ENCODE results near the gene CYSLTR1. TPM values are rescaled to one million over a fixed set of nuclear protein-coding genes. Genes with fewer than 3 reads are reported as not detected.

Gene CYSLTR1
- total RNA-seq, 2 experiments from 2014 or later: 0.29 to 0.45 TPM

DNA sequence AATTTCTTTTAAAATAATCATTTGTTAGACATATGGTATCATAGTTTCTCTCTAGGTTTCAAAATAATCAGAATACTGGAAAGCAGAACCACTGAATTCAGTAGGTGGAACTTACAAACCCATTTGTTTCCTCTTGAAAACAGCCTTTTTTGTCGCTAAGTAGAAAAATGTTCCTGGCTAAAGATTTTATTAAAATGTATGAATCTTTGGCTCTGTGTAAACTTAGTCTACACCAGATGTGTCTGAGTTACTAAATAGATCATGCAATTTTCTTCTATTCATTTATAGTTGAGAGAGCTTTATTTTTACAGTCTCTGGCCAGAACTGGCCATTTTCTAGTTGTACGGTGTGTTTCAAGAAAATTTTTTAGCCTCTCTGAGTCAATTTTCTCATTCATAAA is 1.0 kb downstream of the CYSLTR1 start:
- no peak overlapping the region for H3K27ac Mint-ChIP-seq
- peaks cover 51% of the 10 kb centered on the region for H3K4me1 Mint-ChIP-seq (ENCODE audit: low read depth)
- ChIA-PET CTCF (no interaction called here), POLR2A (no interaction called here)
- H3K9me3 Mint-ChIP-seq: no peaks in the 10 kb centered on the region
- intact Hi-C loops (cut with micrococcal nuclease): no loop called here
- no peak for ATAC-seq
- H3K27me3 Mint-ChIP-seq: no peaks in the 10 kb centered on the region
- no peak for DNase-seq
- H3K36me3 Mint-ChIP-seq (ENCODE audit: low read depth): no peaks in the 10 kb centered on the region
- TF ChIP-seq, protein P1, sequence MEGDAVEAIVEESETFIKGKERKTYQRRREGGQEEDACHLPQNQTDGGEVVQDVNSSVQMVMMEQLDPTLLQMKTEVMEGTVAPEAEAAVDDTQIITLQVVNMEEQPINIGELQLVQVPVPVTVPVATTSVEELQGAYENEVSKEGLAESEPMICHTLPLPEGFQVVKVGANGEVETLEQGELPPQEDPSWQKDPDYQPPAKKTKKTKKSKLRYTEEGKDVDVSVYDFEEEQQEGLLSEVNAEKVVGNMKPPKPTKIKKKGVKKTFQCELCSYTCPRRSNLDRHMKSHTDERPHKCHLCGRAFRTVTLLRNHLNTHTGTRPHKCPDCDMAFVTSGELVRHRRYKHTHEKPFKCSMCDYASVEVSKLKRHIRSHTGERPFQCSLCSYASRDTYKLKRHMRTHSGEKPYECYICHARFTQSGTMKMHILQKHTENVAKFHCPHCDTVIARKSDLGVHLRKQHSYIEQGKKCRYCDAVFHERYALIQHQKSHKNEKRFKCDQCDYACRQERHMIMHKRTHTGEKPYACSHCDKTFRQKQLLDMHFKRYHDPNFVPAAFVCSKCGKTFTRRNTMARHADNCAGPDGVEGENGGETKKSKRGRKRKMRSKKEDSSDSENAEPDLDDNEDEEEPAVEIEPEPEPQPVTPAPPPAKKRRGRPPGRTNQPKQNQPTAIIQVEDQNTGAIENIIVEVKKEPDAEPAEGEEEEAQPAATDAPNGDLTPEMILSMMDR (IDR thresholded peaks at IDR 0.05): no peak
- peak overlapping the region; percentile 46 for H3K4me3 Mint-ChIP-seq

DNA sequence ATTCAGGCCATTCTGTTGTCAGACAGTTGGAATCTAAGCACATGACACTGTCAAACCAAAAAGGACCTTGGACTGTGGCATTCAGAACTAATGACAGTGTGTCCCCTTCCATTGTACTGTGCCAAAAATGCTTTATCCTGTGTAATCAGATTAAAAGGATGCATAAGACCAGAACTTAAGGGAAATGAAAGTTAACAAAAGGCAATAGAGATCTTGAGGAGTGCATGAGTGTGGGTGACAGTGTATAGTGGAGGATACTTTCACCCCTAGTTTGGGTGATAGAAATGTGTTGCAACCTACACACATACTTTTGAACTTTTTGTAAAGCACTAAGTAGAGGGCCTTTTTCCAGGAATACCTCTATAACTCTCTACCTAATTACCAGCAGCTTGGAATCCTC is 4.5 kb downstream of the CYSLTR1 start:
- TF ChIP-seq, protein P1 (IDR thresholded peaks at IDR 0.05): no peak
- Mint-ChIP-seq H3K9me3 (no peaks in the 10 kb centered on the region), H3K4me3 (no peak overlapping the region), H3K27ac (peak overlapping the region; percentile 73), H3K36me3 (ENCODE audit: low read depth) (peaks cover 3% of the 10 kb centered on the region), H3K27me3 (no peaks in the 10 kb centered on the region), H3K4me1 (ENCODE audit: low read depth) (peaks cover 35% of the 10 kb centered on the region)
- DNase-seq (no peak), ATAC-seq (peak; percentile 47)
- CTCF ChIA-PET: no interaction called here
- intact Hi-C loops (cut with micrococcal nuclease): no loop called here
- POLR2A ChIA-PET: no interaction called here

DNA sequence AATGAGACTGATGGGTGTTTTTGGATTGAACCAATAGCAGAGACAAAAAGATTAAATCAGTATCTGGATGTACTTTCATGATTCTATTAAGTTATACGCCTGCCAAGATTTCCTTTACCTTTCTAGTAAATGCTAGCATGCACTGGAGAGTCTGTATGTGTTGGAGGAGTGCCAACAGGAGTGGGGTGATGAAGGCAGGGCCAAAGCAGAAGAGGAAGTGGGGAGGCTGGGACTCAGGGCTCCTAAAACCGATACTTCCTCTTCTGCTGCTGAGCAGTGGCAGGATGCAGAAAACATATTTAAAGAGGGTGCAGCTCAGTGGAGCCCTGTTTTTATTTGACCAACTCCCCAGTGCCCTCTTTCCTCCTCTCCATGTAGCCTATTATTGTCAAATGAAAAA is 5.6 kb downstream of the CYSLTR1 start:
- TF ChIP-seq, protein P1 (IDR thresholded peaks at IDR 0.05): no peak
- ATAC-seq (peak; percentile 74), DNase-seq (peak; percentile 59)
- Mint-ChIP-seq H3K27ac (peak overlapping the region; percentile 72), H3K27me3 (no peaks in the 10 kb centered on the region), H3K4me3 (no peak overlapping the region), H3K4me1 (ENCODE audit: low read depth) (peaks cover 28% of the 10 kb centered on the region), H3K9me3 (no peaks in the 10 kb centered on the region), H3K36me3 (ENCODE audit: low read depth) (peaks cover 3% of the 10 kb centered on the region)
- POLR2A ChIA-PET: interaction anchor here (0.6 to 0.9 kb wide), 3 partner anchors 182 to 660 kb away, joined by 3 read pairs; partner anchors contain the start of gene TAF9B
- CTCF ChIA-PET: no interaction called here
- intact Hi-C loops (cut with micrococcal nuclease): no loop called here

DNA sequence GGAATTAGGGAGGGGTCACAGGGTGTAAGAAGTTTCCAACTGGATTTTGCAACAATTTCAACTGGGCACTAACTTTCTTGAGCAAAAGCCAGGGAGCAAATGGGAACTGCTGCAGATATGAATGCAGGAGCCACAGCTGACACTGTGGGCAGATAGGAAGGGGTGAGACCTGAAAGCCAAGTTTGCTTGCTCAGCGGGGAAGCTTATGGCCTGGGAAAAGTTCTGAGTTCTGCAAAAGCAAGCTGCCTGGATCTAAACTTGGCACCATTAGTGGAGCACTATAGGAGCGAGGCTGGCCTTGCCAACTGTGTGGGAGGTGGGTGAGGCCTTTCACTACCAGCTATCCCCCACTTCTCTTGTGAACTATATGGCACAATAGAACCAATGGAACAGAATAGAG is 11.1 kb downstream of the CYSLTR1 start:
- H3K4me3 Mint-ChIP-seq: no peak overlapping the region
- CTCF ChIA-PET: no interaction called here
- H3K36me3 Mint-ChIP-seq (ENCODE audit: low read depth): peaks cover 3% of the 10 kb centered on the region
- no peak for DNase-seq
- intact Hi-C loops (cut with micrococcal nuclease): no loop called here
- no peak overlapping the region for H3K27ac Mint-ChIP-seq
- peaks cover 24% of the 10 kb centered on the region for H3K4me1 Mint-ChIP-seq (ENCODE audit: low read depth)
- no peaks in the 10 kb centered on the region for H3K27me3 Mint-ChIP-seq
- POLR2A ChIA-PET: no interaction called here
- no peak for ATAC-seq
- TF ChIP-seq, protein P1 (IDR thresholded peaks at IDR 0.05): no peak
- no peaks in the 10 kb centered on the region for H3K9me3 Mint-ChIP-seq

DNA sequence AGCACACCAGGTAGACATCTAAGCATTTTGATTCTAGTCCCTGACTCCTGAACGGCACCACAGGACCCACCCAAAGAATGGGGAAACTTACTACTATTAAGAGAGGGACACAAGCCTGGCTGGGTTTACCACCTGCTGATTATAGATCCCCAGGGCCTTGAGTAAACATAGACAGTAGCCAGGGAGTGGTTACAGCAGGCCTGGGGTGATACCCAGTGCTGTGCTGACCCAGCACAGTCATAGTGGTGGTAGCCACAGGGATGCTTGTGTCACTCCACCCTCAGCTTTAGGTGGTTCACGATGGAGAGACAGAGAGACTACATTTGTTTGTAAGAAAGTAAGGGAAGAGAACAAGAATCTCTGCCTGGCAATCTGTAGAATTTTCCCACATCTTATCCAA is 11.7 kb downstream of the CYSLTR1 start:
- Mint-ChIP-seq H3K9me3 (no peaks in the 10 kb centered on the region), H3K4me1 (ENCODE audit: low read depth) (peaks cover 20% of the 10 kb centered on the region), H3K27ac (no peak overlapping the region), H3K27me3 (no peaks in the 10 kb centered on the region), H3K36me3 (ENCODE audit: low read depth) (no peaks in the 10 kb centered on the region), H3K4me3 (no peak overlapping the region)
- DNase-seq: no peak
- ChIA-PET CTCF (no interaction called here), POLR2A (no interaction called here)
- ATAC-seq: no peak
- TF ChIP-seq, protein P1 (IDR thresholded peaks at IDR 0.05): no peak
- intact Hi-C loops (cut with micrococcal nuclease): no loop called here

Data from activated CD8-positive, alpha-beta T cell treated with anti-CD3 and anti-CD28 coated beads for 36 hours (primary cell).